HEK293T (cell line): Measurements from ENCODE around the gene RPRD2.

ENCODE experiments used
- CTCF ChIA-PET: fragments of 350-600 bp; formaldehyde crosslinking; extraction: SDS; loops from one replicate; lab custom pipeline; 2021; ENCODE audit warnings: antibody characterized with exemption, inconsistent platforms; lab: Yijun Ruan, JAX
- POLR2A ChIA-PET: fragments of 350-600 bp; formaldehyde crosslinking; extraction: SDS; loops from one replicate; lab custom pipeline; 2020; ENCODE audit warnings: antibody characterized with exemption, inconsistent platforms; lab: Yijun Ruan, JAX
- DNase-seq: peaks from one replicate; pipeline ENCODE4 v3.0.0; 2012; ENCODE audit warnings: mixed read lengths; ENCODE audit errors: extremely low spot score
- ARNT ChIP-seq: fragments of 450-650 bp; IDR thresholded peaks from 2 replicates; pipeline ENCODE4 v1.6.1; 2017; ENCODE audit warnings: mild to moderate bottlenecking
- BHLHE40 ChIP-seq: fragments of 450-650 bp; IDR thresholded peaks from 2 replicates; pipeline ENCODE4 v1.6.1; 2016; ENCODE audit warnings: mild to moderate bottlenecking, moderate library complexity, borderline replicate concordance
- CTBP1 ChIP-seq: fragments of 450-650 bp; IDR thresholded peaks from 2 replicates; pipeline ENCODE4 v1.6.1; 2016; ENCODE audit warnings: borderline replicate concordance
- ELF4 ChIP-seq: fragments of 450-650 bp; IDR thresholded peaks from 2 replicates; pipeline ENCODE4 v1.6.1; 2017; ENCODE audit warnings: antibody characterized with exemption
- FOXA1 ChIP-seq: fragments of 450-650 bp; IDR thresholded peaks from 2 replicates; pipeline ENCODE4 v1.6.1; 2016; ENCODE audit warnings: mild to moderate bottlenecking
- FOXK2 ChIP-seq: fragments of 450-650 bp; IDR thresholded peaks from 2 replicates; pipeline ENCODE4 v1.6.1; 2016; ENCODE audit warnings: mild to moderate bottlenecking
- FOXM1 ChIP-seq: fragments of 450-650 bp; IDR thresholded peaks from 2 replicates; pipeline ENCODE4 v1.6.1; 2017; ENCODE audit warnings: mild to moderate bottlenecking, borderline replicate concordance
- HDGF ChIP-seq: fragments of 450-650 bp; IDR thresholded peaks from 2 replicates; pipeline ENCODE4 v1.6.1; 2017; ENCODE audit warnings: antibody characterized with exemption, borderline replicate concordance
- L3MBTL2 ChIP-seq: fragments of 450-650 bp; conservative IDR thresholded peaks from 2 replicates; pipeline ENCODE4 v1.6.1; 2016; ENCODE audit warnings: mild to moderate bottlenecking
- LEF1 ChIP-seq: fragments of 450-650 bp; IDR thresholded peaks from 2 replicates; pipeline ENCODE4 v1.6.1; 2017; ENCODE audit warnings: mild to moderate bottlenecking, borderline replicate concordance
- NFRKB ChIP-seq: fragments of 450-650 bp; IDR thresholded peaks from 2 replicates; pipeline ENCODE4 v1.6.1; 2016; ENCODE audit warnings: mild to moderate bottlenecking, moderate library complexity
- SP1 ChIP-seq: fragments of 450-650 bp; IDR thresholded peaks from 2 replicates; pipeline ENCODE4 v1.6.1; 2017
- SUZ12 ChIP-seq: fragments of 450-650 bp; IDR thresholded peaks from 2 replicates; pipeline ENCODE4 v1.6.1; 2016; ENCODE audit warnings: mild to moderate bottlenecking
- TARDBP ChIP-seq: fragments of 450-650 bp; IDR thresholded peaks from 2 replicates; pipeline ENCODE4 v1.6.1; 2016
- ZNF384 ChIP-seq: fragments of 450-650 bp; IDR thresholded peaks from 2 replicates; pipeline ENCODE4 v1.6.1; 2016
- TF ChIP-seq, protein P1 (sequence below): fragments of 450-650 bp; IDR thresholded peaks from 2 replicates; pipeline ENCODE4 v1.6.1; 2016

The RPRD2 gene

DNA sequence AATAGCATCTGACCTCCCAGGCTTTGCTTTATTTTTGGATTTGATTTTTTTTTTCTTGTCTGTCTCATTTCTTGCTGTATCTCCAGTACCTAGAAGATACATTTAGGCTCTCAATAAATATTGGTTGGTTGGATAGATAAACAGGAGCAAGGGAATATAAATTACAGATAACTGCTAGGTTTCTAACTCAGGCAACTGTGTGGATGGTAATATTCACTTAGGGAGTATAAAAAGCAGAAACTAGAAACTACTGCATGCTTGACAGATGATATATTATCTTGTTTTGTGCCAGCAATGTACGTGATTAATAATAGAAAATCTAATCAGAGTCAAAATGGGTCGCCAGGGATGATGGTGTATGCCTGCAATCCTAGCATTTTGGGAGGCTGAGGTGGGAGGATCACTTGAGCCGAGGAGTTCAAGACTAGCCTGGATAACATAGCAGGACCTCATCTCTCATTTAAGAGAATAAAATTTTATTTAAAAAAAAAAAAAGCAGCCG, 92.2 kb downstream of the RPRD2 start:
- DNase-seq, result no peak
- ChIA-PET CTCF (no interaction called here), POLR2A (no interaction called here)
- TF ChIP-seq SP1 (no peak), L3MBTL2 (no peak), LEF1 (no peak), TARDBP (no peak), CTBP1 (no peak)

GRCh38 chr1:150464422-150464826, 100.5 kb downstream of the RPRD2 start:
- peak; percentile 83 for DNase-seq
- CTCF ChIA-PET, result no interaction called here
- POLR2A ChIA-PET, result no interaction called here
- TF ChIP-seq LEF1 (no peak), SUZ12 (no peak), L3MBTL2 (no peak), BHLHE40 (no peak), ZNF384 (no peak), ARNT (no peak), FOXK2 (no peak), ELF4 (no peak), FOXM1 (no peak), TARDBP (no peak), CTBP1 (no peak), SP1 (no peak), HDGF (no peak), FOXA1 (no peak), NFRKB (no peak)
- TF ChIP-seq, protein P1, sequence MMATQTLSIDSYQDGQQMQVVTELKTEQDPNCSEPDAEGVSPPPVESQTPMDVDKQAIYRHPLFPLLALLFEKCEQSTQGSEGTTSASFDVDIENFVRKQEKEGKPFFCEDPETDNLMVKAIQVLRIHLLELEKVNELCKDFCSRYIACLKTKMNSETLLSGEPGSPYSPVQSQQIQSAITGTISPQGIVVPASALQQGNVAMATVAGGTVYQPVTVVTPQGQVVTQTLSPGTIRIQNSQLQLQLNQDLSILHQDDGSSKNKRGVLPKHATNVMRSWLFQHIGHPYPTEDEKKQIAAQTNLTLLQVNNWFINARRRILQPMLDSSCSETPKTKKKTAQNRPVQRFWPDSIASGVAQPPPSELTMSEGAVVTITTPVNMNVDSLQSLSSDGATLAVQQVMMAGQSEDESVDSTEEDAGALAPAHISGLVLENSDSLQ, result no peak

- TF ChIP-seq, protein P1, result no peak
- TF ChIP-seq SUZ12 (no peak), ELF4 (no peak), HDGF (no peak), NFRKB (no peak)
- CTCF ChIA-PET, result no interaction called here
- POLR2A ChIA-PET, result no interaction called here
- no peak for DNase-seq
Observed at GRCh38 chr1:150466964-150467363, 103.0 kb downstream of the RPRD2 start.

DNA sequence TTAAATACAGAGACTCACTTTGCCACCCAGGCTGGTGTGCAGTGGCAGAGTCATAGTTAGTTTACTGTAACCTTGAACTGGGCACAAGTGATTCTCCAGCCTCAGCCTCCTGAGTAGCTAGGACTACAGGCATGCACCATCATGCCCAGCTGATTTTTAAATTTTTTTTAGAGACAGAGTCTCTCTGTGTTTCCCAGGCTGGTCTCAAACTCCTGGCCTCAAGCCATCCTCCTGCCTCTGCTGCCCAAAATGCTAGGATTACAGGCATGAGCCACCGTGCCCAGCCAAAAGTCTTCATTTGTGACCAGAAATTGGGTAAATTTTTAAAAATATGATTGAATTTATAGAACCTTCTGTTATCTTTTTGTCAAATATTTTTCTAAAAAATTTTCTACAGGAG, 105.3 kb downstream of the RPRD2 start:
- CTCF ChIA-PET, result no interaction called here
- DNase-seq, result no peak
- TF ChIP-seq LEF1 (no peak), ZNF384 (no peak), NFRKB (no peak), CTBP1 (no peak), HDGF (no peak), SP1 (no peak), TARDBP (no peak), ARNT (no peak), FOXA1 (no peak), FOXM1 (no peak), SUZ12 (no peak), L3MBTL2 (no peak)
- POLR2A ChIA-PET, result no interaction called here

GRCh38 chr1:150472601-150473200, 108.8 kb downstream of the RPRD2 start:
- ChIA-PET CTCF (no interaction called here), POLR2A (no interaction called here)
- no peak for DNase-seq
- TF ChIP-seq SP1 (no peak), SUZ12 (no peak), CTBP1 (no peak), HDGF (no peak), ZNF384 (no peak), FOXA1 (no peak), FOXM1 (no peak), TARDBP (no peak), ARNT (no peak)
- TF ChIP-seq, protein P1, result no peak

DNA sequence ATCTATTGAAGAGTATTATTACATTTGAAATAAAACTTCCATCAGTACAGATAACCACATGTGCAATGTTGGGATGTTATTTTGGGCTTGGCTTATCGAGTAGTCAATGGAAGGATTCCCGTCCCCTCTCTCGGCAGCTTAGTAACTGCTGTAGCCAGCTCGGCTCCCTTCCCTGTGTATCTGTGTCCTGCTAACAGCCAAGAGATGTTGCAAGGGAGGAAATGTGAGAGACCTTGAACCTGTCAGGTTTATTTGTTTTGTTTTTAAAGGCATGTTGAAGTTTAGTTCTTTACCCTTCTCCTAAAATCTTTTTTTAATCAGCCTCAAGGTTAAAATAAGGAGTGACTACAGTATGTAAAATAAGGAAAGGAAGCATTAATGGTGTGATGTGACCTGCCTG, 109.7 kb downstream of the RPRD2 start:
- POLR2A ChIA-PET, result no interaction called here
- CTCF ChIA-PET, result no interaction called here
- TF ChIP-seq ARNT, result no peak
- no peak for TF ChIP-seq ELF4
- TF ChIP-seq HDGF, result no peak
- no peak for TF ChIP-seq FOXA1
- no peak for TF ChIP-seq LEF1
- no peak for TF ChIP-seq TARDBP
- TF ChIP-seq L3MBTL2, result no peak
- no peak for DNase-seq

DNA sequence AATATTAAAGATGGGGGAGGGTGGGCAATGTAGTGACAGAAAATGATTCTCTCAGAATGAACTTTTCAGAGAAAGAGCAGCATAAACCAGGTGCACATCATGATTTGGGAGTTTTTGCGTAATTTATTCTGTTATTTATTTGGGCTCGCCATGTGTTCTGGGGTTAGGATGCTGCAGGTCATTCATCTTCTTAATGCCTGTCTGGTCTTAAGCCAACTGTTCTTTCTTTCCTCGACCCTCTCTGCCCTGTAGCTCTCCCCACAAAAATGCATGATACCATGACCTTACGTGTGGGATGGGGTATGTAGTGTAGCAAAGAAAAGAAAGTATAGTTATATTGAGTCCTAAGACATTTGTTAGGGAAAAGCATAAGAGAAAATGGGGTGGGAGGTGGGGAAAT, 110.9 kb downstream of the RPRD2 start:
- ChIA-PET CTCF (no interaction called here), POLR2A (interaction anchor here (0.6 to 0.9 kb wide), 2 partner anchors 12 to 222 kb away, joined by 3 read pairs; partner anchors contain the start of gene TARS2)
- no peak for TF ChIP-seq SUZ12
- no peak for TF ChIP-seq SP1
- TF ChIP-seq FOXM1, result no peak
- DNase-seq, result no peak
